Measurements from ENCODE around the gene TPRG1L. TPM values are rescaled to one million over a fixed set of nuclear protein-coding genes. Genes with fewer than 3 reads are reported as not detected.

Gene TPRG1L
- total RNA-seq, 1 donor from 2014 or later: 12.5 TPM

GRCh38 chr1:3630161-3630611 lies 5.4 kb downstream of the TPRG1L start:
- intact Hi-C loops (cut with micrococcal nuclease): no loop called here
- no peaks in the 10 kb centered on the region for H3K27me3 Mint-ChIP-seq (ENCODE audit: insufficient read depth)
- peaks cover 9% of the 10 kb centered on the region for H3K4me1 Mint-ChIP-seq (ENCODE audit: low read depth)
- peaks cover 12% of the 10 kb centered on the region for H3K36me3 Mint-ChIP-seq (ENCODE audit: low read depth)
- no peak for DNase-seq (ENCODE audit: low spot score)
- H3K4me3 Mint-ChIP-seq: no peak overlapping the region
- no peak overlapping the region for H3K27ac Mint-ChIP-seq
- H3K9me3 Mint-ChIP-seq: no peaks in the 10 kb centered on the region

DNA sequence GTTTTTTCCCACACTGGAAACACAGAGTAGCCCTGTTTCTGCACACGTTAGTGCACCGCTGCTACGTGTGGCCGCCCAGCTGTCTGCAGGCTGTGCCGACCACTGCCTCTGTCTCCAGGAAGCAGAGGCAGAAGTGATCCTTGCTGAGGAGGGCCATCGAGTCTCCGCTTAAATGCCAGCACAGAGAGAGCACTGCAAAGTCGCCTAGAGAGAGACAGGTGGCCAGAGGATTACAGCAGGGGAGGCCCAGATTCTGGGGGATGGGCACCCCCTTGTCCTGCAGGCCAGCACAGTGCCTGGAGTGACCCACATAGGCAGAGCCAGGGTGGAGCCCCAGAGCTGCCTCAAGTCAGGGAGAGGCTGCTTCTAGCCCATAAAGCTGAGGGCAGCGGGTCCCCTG lies 6.1 kb downstream of the TPRG1L start:
- Mint-ChIP-seq H3K36me3 (ENCODE audit: low read depth) (peaks cover 13% of the 10 kb centered on the region), H3K9me3 (no peaks in the 10 kb centered on the region), H3K4me3 (no peak overlapping the region), H3K4me1 (ENCODE audit: low read depth) (peaks cover 5% of the 10 kb centered on the region), H3K27me3 (ENCODE audit: insufficient read depth) (no peaks in the 10 kb centered on the region), H3K27ac (no peak overlapping the region)
- intact Hi-C loops (cut with micrococcal nuclease): no loop called here
- no peak for DNase-seq (ENCODE audit: low spot score)

DNA sequence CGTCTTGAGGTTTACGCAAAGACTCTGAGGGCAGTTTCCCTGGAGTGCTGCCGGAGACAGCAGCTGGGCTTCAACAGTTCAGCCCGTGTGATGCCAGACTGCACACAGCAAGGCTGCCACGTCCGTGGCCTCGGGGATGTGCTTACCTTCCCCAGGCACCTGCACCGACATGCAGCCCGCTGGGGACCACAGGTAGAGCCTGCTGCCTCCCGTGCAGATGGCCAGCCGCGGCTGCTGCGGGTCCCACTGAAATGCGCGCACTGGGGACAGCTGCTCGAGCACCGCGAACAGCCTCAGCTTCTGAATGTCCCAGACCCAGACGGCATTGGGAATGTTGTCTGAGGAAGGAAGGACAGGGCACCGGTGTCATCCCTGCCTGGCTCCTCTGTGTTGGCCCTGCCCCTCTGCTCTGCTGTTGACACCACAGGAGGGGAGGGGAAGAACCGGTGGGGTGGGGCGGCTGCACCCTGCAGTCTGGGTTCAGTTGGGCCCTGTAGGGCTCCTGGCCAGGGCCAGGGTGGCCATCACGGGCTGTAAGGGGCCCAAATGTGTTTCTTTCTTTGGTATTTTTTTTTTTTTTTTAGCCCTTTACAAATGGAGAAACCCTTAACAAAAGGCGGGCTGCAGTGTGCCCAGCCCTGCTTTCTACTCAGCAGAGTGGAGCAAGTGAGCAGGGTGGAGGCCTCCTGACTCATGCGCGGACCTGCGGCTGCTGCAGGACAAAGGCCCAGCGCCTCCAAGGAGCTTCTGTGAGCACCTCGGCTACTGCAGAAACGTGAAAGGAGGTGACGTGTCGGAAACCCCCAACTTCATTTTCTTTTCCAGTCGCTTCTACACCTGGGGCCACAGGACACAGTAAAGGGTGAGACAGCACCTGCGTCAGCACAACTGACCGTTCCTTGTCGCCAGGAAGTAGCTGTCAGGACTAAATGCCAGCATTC lies 6.8 kb downstream of the TPRG1L start:
- DNase-seq (ENCODE audit: low spot score): no peak
- no peaks in the 10 kb centered on the region for H3K4me1 Mint-ChIP-seq (ENCODE audit: low read depth)
- no peak overlapping the region for H3K27ac Mint-ChIP-seq
- no peak overlapping the region for H3K4me3 Mint-ChIP-seq
- intact Hi-C loops (cut with micrococcal nuclease): no loop called here
- peaks cover 13% of the 10 kb centered on the region for H3K36me3 Mint-ChIP-seq (ENCODE audit: low read depth)
- H3K9me3 Mint-ChIP-seq: no peaks in the 10 kb centered on the region
- H3K27me3 Mint-ChIP-seq (ENCODE audit: insufficient read depth): no peaks in the 10 kb centered on the region

DNA sequence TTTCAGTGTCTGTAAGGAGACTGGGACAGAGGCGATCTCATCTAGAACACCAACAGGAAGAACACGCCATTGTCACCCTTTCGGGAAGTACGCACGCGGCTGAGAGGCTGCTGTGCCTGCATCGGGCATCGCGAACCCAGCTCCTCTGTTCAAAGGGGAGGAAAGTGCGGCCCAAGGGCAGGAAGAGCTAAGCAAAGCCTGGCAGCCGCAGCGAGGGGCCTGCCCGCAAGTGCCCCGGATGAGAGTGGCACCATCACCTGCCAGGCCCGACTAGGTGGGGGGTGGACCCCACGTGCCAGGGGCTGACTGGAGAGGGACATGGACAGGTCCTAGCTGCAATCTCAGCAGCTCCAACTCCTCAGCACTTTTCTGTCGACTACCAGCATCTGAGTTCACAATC lies 7.5 kb downstream of the TPRG1L start:
- intact Hi-C loops (cut with micrococcal nuclease): no loop called here
- peaks cover 16% of the 10 kb centered on the region for H3K36me3 Mint-ChIP-seq (ENCODE audit: low read depth)
- H3K27ac Mint-ChIP-seq: no peak overlapping the region
- no peak for DNase-seq (ENCODE audit: low spot score)
- H3K4me3 Mint-ChIP-seq: no peak overlapping the region
- no peaks in the 10 kb centered on the region for H3K27me3 Mint-ChIP-seq (ENCODE audit: insufficient read depth)
- no peaks in the 10 kb centered on the region for H3K4me1 Mint-ChIP-seq (ENCODE audit: low read depth)
- no peaks in the 10 kb centered on the region for H3K9me3 Mint-ChIP-seq

DNA sequence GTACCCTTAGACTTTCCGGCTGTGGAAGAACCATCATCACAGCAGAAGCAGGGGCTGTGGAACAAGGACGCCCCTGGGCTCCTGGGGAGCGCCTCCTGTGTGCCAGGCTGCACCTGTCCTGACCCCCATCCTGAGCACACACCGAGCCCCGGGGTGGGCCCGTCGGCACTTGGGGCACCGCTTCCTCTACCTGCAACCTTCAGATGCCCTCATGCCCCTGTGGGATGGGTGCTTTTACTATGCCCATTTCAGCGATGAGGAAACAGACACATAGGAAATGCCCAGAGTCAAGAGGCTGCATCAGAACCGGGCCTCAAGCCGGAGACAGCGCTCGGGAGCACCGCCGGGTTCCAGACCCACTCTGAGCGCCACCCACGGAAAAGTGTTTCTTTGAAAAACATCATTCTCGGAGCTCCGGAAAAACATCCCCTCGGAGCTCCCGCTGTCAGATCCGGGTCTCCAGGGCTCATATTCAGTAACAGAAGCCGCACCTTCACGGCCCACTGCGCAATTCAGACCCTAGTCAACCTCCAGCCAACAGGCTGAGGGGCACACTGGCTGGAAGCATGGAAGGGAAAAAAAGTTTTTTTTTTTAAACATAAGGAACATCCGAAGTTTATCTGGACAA lies 8.0 kb downstream of the TPRG1L start:
- Mint-ChIP-seq H3K36me3 (ENCODE audit: low read depth) (peaks cover 16% of the 10 kb centered on the region), H3K4me3 (no peak overlapping the region), H3K4me1 (ENCODE audit: low read depth) (no peaks in the 10 kb centered on the region)

GRCh38 chr1:3633344-3634058 lies 8.7 kb downstream of the TPRG1L start:
- no peak for DNase-seq (ENCODE audit: low spot score)
- H3K4me3 Mint-ChIP-seq: no peak overlapping the region
- no peak overlapping the region for H3K27ac Mint-ChIP-seq
- no peaks in the 10 kb centered on the region for H3K27me3 Mint-ChIP-seq (ENCODE audit: insufficient read depth)
- H3K36me3 Mint-ChIP-seq (ENCODE audit: low read depth): peaks cover 16% of the 10 kb centered on the region
- no peaks in the 10 kb centered on the region for H3K9me3 Mint-ChIP-seq
- intact Hi-C loops (cut with micrococcal nuclease): no loop called here
- H3K4me1 Mint-ChIP-seq (ENCODE audit: low read depth): no peaks in the 10 kb centered on the region

More for the DNA sequence above, 8.0 kb downstream of the TPRG1L start:
- Mint-ChIP-seq H3K9me3 (no peaks in the 10 kb centered on the region), H3K27ac (no peak overlapping the region), H3K27me3 (ENCODE audit: insufficient read depth) (no peaks in the 10 kb centered on the region)
- no peak for DNase-seq (ENCODE audit: low spot score)
- intact Hi-C loops (cut with micrococcal nuclease): no loop called here

GRCh38 chr1:3634059-3634800 lies 9.4 kb downstream of the TPRG1L start:
- peaks cover 14% of the 10 kb centered on the region for H3K36me3 Mint-ChIP-seq (ENCODE audit: low read depth)
- intact Hi-C loops (cut with micrococcal nuclease): no loop called here
- DNase-seq (ENCODE audit: low spot score): no peak
- H3K4me1 Mint-ChIP-seq (ENCODE audit: low read depth): no peaks in the 10 kb centered on the region
- no peak overlapping the region for H3K27ac Mint-ChIP-seq
- no peak overlapping the region for H3K4me3 Mint-ChIP-seq
- H3K9me3 Mint-ChIP-seq: no peaks in the 10 kb centered on the region
- H3K27me3 Mint-ChIP-seq (ENCODE audit: insufficient read depth): no peaks in the 10 kb centered on the region

DNA sequence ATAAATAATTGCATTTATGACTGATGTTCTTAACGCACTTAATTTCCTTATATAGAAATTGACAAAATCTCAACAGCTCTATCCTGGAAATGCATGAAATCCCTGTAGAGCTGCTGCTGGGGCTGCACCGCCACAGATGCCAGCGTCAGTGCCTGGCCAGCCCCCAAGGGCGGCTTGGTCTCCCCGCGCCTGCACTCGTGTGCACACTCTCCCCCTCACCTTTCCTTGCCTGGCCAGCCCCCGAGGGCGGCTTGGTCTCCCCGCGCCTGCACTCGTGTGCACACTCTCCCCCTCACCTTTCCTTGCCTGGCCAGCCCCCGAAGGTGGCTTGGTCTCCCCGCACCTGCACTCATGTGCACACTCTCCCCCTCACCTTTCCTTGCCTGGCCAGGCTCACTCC lies 11.3 kb downstream of the TPRG1L start:
- no peak overlapping the region for H3K27ac Mint-ChIP-seq
- H3K4me3 Mint-ChIP-seq: no peak overlapping the region
- no peaks in the 10 kb centered on the region for H3K9me3 Mint-ChIP-seq
- H3K36me3 Mint-ChIP-seq (ENCODE audit: low read depth): peaks cover 14% of the 10 kb centered on the region
- intact Hi-C loops (cut with micrococcal nuclease): no loop called here
- H3K27me3 Mint-ChIP-seq (ENCODE audit: insufficient read depth): no peaks in the 10 kb centered on the region
- H3K4me1 Mint-ChIP-seq (ENCODE audit: low read depth): no peaks in the 10 kb centered on the region
- DNase-seq (ENCODE audit: low spot score): no peak

- intact Hi-C loops (cut with micrococcal nuclease): no loop called here
- Mint-ChIP-seq H3K4me3 (no peak overlapping the region), H3K27ac (no peak overlapping the region), H3K9me3 (no peaks in the 10 kb centered on the region), H3K4me1 (ENCODE audit: low read depth) (no peaks in the 10 kb centered on the region), H3K27me3 (ENCODE audit: insufficient read depth) (no peaks in the 10 kb centered on the region), H3K36me3 (ENCODE audit: low read depth) (peaks cover 14% of the 10 kb centered on the region)
- DNase-seq (ENCODE audit: low spot score): no peak
Measured at GRCh38 chr1:3636531-3636930, 11.7 kb downstream of the TPRG1L start.

DNA sequence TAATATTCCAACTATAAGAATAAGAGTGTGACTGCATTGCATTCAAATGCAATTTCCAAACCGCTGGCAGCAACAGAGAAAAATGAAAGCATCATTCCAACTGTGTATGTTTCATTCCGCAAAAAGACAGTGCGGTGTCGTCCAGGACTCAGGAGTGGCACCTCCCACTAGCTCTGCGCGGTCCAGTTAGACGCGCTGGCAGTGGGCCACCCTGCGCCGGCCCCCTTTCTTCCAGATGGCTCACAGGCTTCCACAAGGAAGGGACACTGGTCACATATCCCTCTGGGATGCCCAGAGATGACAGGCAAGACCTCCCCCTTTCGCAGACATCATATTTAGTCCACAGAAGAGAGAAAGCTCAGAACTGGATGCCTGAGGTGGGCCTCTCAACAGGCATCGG lies 13.2 kb downstream of the TPRG1L start:
- Mint-ChIP-seq H3K27me3 (ENCODE audit: insufficient read depth) (no peaks in the 10 kb centered on the region), H3K4me3 (no peak overlapping the region), H3K36me3 (ENCODE audit: low read depth) (peaks cover 14% of the 10 kb centered on the region), H3K27ac (no peak overlapping the region), H3K4me1 (ENCODE audit: low read depth) (no peaks in the 10 kb centered on the region), H3K9me3 (no peaks in the 10 kb centered on the region)
- intact Hi-C loops (cut with micrococcal nuclease): no loop called here
- DNase-seq (ENCODE audit: low spot score): no peak

DNA sequence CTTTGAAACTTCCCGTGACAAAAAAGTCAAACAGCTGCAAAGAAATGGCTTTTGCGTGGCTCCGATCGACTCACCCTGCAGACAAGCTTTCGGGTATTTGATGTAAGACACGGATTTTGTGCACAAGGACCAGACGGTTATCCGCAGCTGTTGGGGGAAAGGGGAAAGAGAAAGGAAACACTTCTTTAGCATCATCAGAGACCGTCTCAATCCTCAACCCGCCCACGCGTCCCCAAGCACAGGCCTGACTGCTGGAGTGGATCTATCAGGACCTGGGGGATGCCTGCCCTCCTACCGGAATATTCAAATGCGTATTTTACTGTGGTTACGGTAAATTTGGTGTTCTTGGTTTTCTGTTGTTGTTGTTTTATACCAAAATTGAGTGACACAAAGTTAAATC lies 13.9 kb downstream of the TPRG1L start:
- no peaks in the 10 kb centered on the region for H3K4me1 Mint-ChIP-seq (ENCODE audit: low read depth)
- no peak overlapping the region for H3K27ac Mint-ChIP-seq
- H3K27me3 Mint-ChIP-seq (ENCODE audit: insufficient read depth): no peaks in the 10 kb centered on the region
- H3K4me3 Mint-ChIP-seq: no peak overlapping the region
- peaks cover 14% of the 10 kb centered on the region for H3K36me3 Mint-ChIP-seq (ENCODE audit: low read depth)
- intact Hi-C loops (cut with micrococcal nuclease): no loop called here
- H3K9me3 Mint-ChIP-seq: no peaks in the 10 kb centered on the region
- no peak for DNase-seq (ENCODE audit: low spot score)

DNA sequence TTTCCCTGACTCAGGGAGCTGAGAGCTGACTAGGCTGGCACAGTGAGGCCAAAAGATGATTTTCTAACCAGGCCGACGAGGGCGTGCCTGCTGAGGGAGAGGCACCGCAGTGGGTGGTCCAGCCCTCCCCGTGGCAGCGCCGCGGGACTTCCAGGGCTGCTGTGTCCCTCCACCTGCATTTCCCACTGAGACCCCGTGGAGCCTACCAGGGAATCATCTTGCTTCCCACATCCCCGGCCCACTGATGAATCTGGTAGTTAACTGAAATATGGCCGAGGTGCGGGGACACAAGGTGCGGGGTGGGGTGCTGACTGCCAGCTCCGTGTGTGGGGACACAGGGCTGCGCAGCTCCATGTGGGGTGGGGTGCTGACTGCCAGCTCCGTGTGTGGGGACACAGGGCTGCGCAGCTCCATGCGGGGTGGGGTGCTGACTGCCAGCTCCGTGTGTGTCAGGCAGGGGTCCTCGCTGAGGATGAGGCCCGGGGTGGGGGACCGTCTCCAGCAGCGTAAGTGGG lies 14.6 kb downstream of the TPRG1L start:
- Mint-ChIP-seq H3K27ac (no peak overlapping the region), H3K36me3 (ENCODE audit: low read depth) (peaks cover 13% of the 10 kb centered on the region), H3K4me1 (ENCODE audit: low read depth) (no peaks in the 10 kb centered on the region), H3K4me3 (no peak overlapping the region), H3K27me3 (ENCODE audit: insufficient read depth) (no peaks in the 10 kb centered on the region), H3K9me3 (no peaks in the 10 kb centered on the region)
- intact Hi-C loops (cut with micrococcal nuclease): no loop called here
- no peak for DNase-seq (ENCODE audit: low spot score)
